NCI-H2227 treated with DMSO at 0.1 percent for 48 hours (cell line): ENCODE results near the gene CHI3L1.

Source experiments
- DNase-seq: peaks from one replicate; lab custom pipeline; 2025; lab: John Stamatoyannopoulos, UW

CHI3L1 gene

DNA sequence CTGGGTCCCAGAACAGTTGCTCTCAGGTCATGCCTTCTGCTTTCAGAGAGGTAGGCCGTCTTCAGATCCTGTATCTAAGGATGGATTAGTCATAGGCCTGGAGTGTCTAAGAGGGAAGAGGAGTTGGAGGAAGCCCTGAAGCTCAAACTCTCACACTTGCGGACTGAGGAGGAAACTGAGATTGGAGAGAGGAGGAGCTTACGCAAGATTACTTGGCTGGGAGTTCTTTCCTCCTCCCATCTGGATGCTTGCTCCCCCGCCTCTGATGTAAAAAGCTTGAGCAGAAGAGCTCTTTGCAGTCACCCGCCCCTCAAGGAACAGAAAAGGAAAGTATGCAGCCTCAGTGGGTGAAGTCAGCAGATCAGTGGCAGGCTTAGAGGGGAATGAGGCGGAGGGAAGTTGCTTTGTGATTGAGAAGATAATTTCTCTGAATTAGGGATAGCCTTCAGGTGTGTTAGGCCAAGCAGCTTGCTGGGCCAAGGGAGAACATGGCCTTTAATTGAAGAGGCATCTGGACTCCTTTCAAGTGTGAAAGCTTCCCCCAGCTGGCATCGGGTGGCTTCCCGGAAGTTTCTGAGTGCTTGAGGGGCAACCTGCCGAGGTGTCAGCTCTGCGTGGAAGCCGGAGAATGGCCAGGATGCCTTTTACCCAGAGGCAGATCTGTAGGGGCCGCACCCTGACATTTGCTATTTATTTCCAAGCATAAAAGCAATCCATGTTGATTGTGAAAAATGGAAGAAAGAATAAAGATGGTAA, 52.4 kb downstream of the CHI3L1 start:
- no peak for DNase-seq

GRCh38 chr1:203131548-203132200, 54.8 kb downstream of the CHI3L1 start:
- DNase-seq, result no peak

GRCh38 chr1:203130358-203130985, 56.0 kb downstream of the CHI3L1 start:
- DNase-seq, result no peak

- no peak for DNase-seq
These were observed 56.8 kb downstream of the CHI3L1 start for GRCh38 chr1:203129501-203130231.
